AG09319 (cell line): ENCODE data around the gene RARB.

Experiments used
- DNase-seq: peaks from one replicate; pipeline ENCODE4 v3.0.0-alpha.2; 2010; ENCODE audit warnings: low read depth; ENCODE audit errors: extremely low read depth
- CTCF ChIP-seq: IDR thresholded peaks from 2 replicates; pipeline ENCODE4 v1.5.1; 2011; ENCODE audit warnings: low read depth, mild to moderate bottlenecking, inconsistent platforms, low read length, moderate library complexity

The RARB gene

GRCh38 chr3:25587094-25587493 is 159.0 kb downstream of the RARB start:
- no peak for DNase-seq

GRCh38 chr3:25587526-25587925 is 159.5 kb downstream of the RARB start:
- no peak for TF ChIP-seq CTCF
- no peak for DNase-seq

More at GRCh38 chr3:25587094-25587493, 159.0 kb downstream of the RARB start:
- no peak for TF ChIP-seq CTCF

GRCh38 chr3:25587975-25588374 is 159.9 kb downstream of the RARB start:
- DNase-seq = no peak
- TF ChIP-seq CTCF = no peak

- TF ChIP-seq CTCF = no peak
- no peak for DNase-seq
These were observed 160.5 kb downstream of the RARB start for GRCh38 chr3:25588441-25589103.

GRCh38 chr3:25589104-25589782 is 161.2 kb downstream of the RARB start:
- DNase-seq = no peak

GRCh38 chr3:25589783-25590258 is 161.8 kb downstream of the RARB start:
- no peak for DNase-seq
- TF ChIP-seq CTCF = no peak

More at GRCh38 chr3:25589104-25589782, 161.2 kb downstream of the RARB start:
- TF ChIP-seq CTCF = no peak

GRCh38 chr3:25592510-25592968 is 164.5 kb downstream of the RARB start:
- DNase-seq = peak; percentile 37
- TF ChIP-seq CTCF = peak; percentile 27
